ENCODE data around the gene CD302.
"Not testable (repeated sequence)": the region's sequence is repeated elsewhere in the genome, so short reads cannot be mapped to it uniquely, and the experiment has no call there.

CD302 gene

DNA sequence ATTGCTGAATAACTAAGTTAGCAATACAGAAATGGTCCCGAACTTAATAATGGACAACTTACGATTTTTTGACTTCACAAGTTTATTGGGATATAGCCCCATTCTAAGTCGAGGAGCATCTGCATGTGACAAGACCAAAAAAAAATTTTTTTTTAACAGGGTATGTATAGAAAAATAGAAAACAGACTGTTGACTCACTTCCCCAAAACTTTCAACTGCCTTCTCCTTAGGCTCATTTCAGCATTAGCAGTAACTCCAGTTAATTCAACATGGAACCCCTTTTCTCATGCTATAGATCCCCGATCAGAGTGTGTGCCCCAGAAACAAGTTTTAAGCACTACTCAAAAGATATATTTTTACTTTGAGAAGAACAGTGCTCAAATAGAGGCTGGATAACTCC lies 5.4 kb downstream of the CD302 start:
- no peak for DNase-seq

DNA sequence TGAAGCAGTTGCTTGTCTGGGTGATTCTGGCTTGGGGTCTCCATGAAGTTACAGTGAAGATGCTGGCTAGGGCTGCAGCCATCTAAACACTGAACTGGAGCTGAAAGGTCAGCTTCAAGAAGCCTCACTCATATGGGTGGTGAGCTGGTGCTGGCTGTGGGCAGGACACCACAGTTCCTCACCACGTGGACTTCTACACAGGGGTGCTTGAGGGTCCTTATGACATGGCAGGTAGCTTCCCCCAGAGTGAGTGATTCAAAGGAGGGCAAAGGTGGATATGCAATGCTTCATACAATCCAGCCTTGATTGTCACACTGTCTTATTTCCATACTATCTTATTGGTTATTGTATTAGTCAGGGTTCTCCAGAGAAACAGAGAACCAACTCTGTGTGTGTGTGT lies 6.0 kb downstream of the CD302 start:
- DNase-seq: no peak

DNA sequence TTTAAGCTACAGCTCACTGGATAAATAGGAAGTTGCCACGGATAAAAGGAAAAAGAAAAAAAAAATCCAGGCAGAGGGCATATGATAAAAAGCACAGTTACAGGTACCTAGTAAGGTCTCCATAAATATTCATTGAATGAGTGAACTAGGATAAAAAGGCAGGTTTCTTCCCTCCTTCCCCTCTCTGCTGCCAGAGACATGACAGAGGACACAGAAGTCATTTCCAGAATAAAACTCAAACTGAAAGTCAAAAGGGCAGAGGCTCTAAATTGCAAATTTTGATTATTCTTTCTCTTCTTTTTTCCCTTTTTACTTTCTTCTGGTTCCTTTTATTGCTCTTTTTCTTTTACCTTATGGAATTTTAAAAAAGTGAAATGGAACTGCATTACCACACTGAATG lies 7.7 kb downstream of the CD302 start:
- no peak for DNase-seq

DNA sequence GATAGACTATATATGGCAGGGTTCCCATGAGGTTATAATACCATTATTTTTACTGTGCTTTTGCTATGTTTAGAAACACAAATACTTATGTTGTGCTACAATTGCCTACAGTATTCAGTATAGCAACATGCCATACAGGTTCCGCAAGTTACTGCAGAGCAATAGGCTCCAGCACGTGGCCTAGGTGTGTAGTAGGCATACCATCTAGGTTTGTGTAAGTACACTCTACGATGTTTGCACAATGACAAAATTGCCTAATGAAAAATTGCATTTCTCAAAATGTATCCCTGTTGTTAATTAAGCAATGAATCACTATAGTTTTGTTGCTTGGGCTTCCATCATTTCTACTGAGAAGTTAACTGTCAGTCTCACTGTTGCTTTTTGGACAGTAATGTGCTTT lies 9.8 kb downstream of the CD302 start:
- no peak for DNase-seq

DNA sequence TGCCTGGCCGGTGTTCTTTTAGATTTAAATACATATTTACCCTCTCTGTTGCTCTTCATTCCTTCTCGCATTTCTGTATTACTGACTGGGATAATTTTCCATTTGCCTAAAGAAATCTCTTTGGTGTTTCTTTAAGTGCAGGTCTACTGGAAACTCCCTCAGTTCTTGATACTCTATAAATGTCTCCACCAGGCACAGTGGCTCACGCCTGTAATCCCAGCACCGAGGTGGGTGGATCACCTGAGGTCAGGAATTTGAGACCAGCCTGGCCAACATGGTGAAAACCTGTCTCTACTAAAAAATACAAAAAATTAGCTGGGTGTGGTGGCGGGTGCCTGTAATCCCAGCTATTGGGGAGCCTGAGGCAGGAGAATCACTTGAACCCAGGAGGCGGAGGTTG lies 10.4 kb downstream of the CD302 start:
- DNase-seq: not testable (repeated sequence)

DNA sequence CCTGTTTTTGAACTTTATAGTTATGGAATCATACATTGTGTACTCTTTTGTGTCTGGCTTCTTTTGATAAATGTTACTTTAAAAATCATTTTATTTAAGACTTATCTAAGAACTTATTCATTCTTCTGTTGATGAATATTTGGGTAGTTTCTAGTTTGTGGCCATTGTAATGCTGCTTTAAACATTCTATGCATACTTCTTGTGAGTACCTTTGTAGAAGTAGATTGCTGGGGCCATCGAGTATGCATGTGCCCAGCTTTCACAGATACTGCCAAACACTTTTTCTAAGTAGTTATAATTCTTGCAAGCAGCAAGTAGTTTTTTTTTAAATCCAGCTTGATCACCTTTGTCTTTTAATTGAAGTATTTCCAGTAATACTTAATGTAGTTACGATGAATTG lies 11.1 kb downstream of the CD302 start:
- DNase-seq: no peak

DNA sequence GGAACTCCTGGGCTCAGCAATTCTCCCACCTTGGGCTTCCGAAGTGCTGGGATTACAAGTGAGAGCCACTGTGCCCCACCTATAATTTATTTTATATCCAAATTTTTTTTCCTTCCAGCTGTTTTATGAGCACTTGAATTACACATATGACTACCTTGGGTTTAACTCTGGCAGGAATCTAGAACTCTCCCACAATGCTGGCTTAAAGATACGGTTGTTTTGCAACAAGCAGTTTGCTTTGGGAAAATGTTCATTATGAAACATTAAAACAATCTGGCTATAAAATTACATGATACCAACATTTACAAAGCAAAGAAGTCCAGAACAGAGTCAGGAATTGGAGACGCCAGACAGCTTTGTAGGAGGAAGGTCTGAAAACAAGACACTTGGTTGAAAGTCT lies 12.8 kb downstream of the CD302 start:
- DNase-seq: no peak

DNA sequence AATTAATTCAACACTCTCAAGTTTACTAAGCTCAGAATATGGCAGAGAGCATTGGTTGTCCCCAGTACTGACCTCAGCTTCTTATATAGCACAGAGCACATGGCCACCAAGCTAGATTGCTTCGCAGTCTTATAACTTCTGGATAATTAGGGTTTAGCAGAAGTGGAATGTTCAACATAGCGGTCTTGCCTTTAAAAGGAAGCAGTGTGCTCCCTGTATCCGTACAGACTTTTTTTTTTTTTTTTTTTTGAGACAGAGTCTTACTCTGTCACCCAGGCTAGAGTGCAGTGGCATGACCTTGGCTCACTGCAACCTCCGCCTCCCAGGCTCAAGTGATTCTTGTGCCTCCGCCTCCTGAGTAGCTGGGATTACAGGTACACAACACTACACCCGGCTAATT lies 13.3 kb downstream of the CD302 start:
- not testable (repeated sequence) for DNase-seq

DNA sequence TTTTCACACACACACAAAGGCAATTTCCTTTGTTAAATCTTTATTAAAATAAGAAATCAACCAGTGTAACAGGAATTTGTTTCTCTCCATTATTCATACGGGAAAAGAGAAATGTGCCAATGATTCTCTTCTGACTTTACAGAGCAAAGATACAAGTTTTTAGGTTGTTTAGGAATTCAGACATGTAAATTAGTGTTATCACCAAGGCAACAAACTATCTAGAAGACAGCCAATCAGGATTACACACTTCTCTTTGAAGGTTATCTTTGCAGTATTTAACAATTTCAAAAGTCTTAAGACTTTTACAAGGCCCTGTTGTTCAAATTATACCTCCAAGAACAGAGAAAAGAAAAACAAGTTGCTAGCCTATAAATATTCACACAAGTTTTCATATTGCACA lies 14.5 kb downstream of the CD302 start:
- DNase-seq: no peak

DNA sequence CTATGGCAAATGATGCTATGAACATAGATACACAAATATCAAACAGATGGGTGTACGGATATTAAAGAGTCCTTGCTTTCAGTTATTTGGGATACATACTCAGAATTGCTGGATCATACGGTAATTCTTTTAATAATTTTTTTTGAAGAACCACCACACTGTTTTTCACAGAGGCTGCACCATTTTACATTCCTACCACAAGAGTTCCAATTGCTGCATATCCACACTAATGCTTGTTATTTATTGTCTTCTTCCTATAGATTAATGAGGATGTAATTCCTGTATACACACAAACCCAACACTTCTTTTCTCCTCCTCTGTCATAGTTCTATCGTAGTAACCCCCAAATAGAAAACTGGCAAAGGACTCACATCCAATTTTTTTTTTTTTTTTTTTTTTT lies 21.7 kb downstream of the CD302 start:
- DNase-seq: no peak

DNA sequence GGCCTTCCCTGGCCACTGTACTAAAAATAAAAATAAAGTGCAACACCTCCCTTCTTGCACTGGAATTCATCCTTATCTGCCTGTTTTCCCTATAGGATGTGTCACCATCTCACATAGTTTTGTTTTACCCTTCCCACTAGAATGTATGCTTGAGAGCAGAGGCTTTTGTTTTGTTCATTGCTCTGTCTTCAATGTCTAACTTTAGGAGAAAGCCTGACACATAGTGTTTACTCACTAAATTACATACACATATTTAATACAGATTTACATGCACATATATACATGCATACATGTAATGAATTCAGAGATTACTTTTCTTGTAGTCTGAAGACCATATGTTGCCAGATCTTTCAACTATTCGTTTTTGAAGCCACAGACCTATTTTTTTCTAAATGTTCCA lies 23.0 kb downstream of the CD302 start:
- no peak for DNase-seq

DNA sequence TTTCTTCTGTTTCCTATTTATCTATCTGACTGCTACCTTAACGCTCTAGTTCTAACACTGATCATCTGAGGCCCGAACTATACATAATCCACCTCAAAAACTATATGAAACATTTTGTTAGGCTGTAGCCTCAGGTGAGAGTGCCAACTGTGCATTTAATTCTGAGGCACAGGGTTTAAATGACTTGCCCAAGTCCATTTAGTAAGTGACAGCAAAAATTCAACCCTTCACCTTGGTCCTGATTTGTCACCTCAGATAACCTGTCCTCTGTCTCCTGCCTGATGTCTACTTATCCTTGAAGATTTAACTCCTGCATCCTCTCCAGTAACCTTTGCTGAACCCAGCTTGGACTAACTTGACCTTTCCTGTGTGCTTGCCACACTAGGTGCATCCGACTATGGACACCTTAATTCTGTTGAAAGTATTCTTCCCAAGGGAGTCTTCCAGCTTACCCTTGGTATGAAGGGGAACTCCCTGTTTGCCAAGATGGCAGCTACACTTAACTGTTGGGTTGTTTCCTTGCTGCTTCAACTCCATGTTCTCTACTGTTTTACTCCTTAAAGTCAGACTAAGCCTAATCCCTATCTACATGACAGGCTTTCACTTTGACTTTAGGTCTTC lies 23.5 kb downstream of the CD302 start:
- DNase-seq: no peak

DNA sequence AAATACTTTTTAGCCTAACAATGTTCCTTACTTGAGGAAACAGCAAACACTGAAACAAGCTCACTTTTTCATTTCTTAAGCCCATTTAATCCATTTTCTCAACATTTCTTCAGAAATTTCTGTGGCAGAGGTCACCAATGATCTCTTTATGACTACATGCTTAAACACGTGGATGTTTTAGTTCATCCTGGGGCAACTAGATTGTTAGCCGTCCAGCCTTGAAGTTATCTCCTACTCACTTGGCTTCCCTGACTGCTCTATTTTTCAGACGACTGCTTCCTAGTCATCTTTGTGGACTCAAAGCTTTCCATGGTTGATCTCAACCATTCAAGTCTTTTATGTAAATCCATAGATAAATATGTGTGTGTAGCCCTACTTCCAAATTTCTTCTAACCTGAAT lies 24.1 kb downstream of the CD302 start:
- DNase-seq: no peak

DNA sequence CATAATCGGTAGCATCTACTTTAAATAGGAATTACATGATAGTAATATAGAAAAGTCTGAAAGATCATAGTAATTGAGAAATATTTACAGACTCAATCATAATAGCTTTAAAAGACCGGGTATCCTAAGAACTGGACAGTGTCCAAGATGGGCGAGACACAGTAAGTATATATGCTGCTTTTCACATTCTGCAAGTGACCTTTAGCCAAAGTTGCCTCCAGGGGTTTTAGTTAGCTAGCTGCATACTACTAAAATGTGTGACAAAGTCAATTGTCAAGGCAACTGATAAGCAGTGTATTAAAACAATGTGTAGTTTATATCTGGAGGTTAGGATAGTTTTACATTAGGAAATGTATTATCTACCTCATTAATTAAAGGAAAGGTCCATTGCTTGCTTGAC lies 24.6 kb downstream of the CD302 start:
- no peak for DNase-seq

DNA sequence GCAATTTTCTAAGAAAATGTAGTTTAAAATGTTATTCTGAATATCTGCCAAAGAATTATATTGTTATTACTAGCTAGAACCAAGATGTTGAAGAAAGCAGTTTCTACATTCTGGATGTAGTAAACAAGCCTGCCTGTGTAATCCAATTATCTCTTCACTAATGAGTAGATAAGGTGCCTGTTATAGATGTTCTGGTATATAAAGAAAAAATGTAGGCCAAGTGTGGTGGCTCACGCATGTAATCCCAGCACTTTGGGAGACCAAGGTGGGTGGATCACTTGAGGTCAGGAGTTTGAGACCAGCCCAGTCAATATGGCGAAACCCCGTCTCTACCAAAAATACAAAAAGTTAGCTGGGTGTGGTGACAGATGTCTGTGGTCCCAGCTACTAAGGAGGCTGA lies 28.9 kb downstream of the CD302 start:
- DNase-seq: no peak

DNA sequence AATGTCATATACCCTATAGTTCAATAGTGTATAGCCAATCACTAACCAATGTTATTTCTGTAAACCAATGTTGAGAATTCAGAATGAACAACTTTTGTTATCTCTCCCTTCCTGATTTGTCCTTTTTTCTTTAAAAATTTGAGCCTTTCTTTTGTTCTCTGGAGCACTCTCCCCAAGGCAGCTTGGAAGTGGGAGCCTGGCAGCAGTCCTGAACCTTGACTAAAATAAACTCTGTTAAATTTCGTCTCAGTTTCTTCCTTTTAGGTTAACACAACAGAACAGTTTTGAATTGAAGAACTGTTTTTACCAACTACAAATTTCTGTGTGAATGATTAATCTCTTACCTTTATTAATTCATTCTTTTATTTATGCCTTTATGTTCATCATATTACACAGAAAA lies 35.9 kb downstream of the CD302 start:
- DNase-seq: no peak

DNA sequence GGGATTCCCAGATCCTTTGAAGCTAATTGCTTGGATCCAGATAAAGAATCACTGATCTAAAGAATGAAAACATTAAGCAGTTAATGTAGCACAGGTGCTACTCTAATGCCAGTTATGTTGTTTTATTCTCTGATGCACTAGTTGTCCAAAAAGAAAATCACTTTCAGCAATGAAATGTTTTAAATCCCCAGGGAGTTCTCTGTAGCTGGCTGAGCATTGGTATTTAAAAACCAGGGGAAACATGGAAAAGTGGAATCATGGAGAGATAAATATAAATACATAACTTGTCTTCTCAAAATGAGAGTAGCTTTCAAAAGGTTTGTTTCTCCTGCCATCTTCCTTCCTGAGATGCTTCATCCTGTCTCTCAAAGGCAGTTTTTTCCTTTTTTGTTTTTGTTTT lies 37.7 kb downstream of the CD302 start:
- no peak for DNase-seq

DNA sequence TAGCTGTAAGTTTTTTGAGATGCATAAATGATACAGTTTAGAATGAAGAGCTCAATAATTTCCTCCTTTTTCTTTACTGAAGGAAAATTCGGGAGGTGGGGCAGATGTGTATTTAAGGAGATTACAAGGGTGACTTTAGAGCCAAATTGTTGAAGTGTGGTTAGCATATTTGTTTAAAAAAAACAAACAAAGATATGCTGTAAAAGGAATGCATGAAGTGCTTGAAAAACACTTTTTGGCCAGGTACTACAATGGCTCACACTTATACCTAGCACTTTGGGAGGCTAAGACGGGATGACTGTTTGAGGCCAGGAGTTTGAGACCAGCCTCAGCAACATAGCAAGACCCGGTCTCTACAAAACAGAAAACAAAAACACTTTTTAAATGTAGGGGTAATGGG lies 38.4 kb downstream of the CD302 start:
- DNase-seq: no peak

DNA sequence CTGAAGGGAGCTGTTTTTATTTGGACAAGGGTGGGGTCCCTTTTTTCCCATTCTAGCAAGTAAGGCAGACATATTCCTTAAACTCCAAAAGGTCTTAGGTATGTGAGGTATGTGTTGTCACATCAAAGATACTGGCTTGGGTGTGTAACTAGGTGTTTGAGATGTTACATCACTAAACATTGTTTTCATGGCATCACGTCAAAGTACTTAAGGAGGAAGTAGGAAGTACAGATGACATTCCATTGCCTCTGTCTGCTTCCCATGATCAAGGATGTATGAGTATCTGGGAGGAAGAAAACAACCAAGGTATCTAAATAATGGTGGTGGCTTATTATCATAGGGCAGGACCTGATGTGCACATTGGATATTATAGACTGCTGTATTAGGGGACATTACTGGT lies 39.3 kb downstream of the CD302 start:
- DNase-seq: no peak

DNA sequence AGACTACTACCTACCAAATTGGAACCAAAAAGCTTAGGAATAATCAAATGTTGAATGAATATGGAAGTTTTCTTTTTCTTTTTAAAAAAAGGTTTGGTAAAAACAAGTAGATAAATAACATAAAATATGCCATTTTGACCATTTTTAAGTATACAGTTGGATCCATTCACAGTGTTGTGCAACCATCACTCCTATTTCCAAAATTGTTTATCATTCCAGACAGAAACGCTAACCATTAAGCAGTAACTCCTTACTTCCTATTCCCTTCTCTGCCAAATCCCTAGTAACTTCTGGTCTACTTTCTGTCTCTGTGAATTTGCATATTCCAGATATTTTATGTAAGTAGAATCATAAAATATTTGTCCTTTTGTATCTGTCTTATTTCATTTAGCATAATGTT lies 39.8 kb downstream of the CD302 start:
- no peak for DNase-seq

DNA sequence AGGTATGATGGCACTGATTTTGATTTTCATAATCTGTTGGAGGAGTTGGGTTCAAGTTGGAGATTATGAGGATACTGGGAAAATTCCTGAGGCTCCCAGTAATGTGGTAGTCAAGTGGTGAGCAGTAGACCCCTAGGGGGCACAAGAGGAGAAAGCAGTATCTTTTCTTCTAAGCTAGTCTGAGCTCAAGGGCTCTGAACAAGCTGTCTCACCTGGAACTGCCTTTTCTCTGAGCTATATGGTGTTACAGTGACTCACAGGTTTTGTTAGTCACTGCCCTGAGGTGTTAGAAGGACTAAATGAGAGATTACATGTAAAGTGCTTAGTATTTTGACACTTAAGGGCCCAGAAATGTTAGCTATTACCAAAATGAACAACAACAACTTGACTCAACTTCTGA lies 42.2 kb downstream of the CD302 start:
- no peak for DNase-seq

DNA sequence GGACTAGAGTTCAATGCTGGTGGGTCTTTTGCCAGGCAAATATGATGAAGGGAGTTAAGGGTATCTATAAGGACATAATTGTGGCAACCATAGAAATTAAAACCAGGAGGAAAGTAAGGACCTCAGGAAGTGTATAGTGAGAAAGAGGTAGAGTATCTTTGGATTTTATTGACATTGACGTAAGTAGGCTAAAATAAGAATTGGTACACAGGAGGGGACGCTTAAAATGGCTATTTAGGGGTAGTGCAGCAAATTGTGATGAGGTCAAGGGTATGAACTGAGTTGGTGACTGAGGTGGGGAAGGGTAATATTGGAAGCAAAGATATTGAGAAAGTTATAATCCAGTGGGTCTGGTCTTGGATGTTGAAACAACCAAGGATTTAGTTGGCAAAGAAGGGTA lies 43.0 kb downstream of the CD302 start:
- DNase-seq: no peak

DNA sequence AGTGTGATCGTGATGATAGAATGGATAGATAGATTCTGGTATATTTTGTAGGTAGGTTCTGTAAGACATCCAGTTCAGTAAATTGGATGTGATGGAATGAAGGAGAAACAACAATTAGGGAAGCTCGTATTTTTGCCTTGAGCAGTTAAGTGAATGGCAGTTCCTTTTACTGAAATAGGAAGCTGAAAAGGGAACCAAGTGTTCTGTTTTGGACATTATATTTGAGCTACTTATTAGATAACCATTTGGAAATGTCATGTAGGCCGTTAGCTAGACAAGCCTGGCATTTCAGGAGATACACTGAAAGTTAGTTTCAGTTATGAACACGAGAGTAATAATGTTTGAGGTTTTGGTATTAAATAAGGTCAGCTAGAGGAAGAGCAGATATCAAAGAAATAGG lies 44.2 kb downstream of the CD302 start:
- DNase-seq: no peak

DNA sequence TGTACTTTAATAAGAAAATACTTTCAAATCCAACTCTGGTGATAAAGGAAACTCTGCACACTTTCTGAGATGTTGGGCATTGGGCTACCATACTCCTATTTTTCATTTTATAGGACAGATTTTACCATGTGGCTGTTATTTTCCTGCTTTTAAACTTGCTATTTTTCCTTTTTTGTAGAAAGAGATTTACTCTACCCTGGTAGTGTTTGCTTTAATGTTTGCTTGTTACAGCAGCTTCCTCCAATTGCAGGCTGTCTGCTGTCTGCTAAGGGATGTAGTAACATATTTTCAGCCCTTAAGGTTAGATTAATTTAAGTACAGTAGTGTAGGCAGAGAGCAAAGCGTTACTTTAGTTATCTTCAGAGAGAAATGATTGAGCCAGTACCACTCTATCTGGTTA lies 47.1 kb downstream of the CD302 start:
- DNase-seq: no peak

DNA sequence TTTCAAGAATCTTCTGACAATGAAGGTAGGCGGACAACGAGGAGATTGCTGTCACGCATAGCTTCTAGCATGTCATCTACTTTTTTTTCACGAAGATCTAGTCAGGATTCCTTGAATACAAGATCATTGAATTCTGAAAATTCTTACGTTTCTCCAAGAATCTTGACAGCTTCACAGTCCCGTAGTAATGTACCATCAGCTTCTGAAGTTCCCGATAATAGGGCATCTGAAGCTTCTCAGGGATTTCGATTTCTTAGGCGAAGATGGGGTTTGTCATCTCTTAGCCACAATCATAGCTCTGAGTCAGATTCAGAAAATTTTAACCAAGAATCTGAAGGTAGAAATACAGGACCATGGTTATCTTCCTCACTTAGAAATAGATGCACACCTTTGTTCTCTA lies 49.9 kb downstream of the CD302 start:
- DNase-seq: no peak

DNA sequence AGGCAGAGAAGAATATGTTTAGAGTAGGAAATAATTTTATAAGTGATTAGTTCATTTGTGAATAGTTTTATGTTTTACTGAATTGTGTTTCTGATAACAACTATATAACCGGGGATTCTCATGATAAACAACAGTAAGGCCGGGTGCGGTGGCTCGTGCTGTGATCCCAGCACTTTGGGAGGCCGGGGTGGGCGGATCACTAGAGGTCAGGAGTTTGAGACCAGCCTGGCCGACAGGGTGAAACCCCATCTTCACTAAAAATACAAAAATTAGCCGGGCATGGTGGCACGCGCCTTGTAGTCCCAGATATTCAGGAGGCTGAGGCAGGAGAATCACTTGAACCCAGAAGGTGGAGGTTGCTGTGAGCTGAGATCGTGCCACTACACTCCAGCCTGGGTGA lies 52.8 kb downstream of the CD302 start:
- not testable (repeated sequence) for DNase-seq

All from cortex of kidney (tissue), 1 donor.